Large intestine (tissue), 3 donors: Measurements from ENCODE around the gene CATSPERZ. TPM values are rescaled to one million over a fixed set of nuclear protein-coding genes. Genes with fewer than 3 reads are reported as not detected.

Experiments
- DNase-seq, 2 donors: peaks; one replicate each; pipeline versions ENCODE4 v3.0.0 to v3.0.0-alpha.2; 2013
- H3K27ac ChIP-seq: one replicate; pipeline ENCODE4 v1.5.1; 2013; ENCODE audit warnings: low read length
- H3K27me3 ChIP-seq: 2 replicates; pipeline ENCODE4 v1.6.1; 2013; ENCODE audit warnings: low read length; ENCODE audit not compliant: control insufficient read depth, insufficient read depth
- H3K36me3 ChIP-seq: 2 replicates; pipeline ENCODE4 v1.6.1; 2013; ENCODE audit warnings: low read length; ENCODE audit not compliant: control insufficient read depth, insufficient read depth
- H3K4me1 ChIP-seq: one replicate; pipeline ENCODE4 v1.6.1; 2013; ENCODE audit warnings: low read length; ENCODE audit not compliant: control insufficient read depth, insufficient read depth
- H3K4me3 ChIP-seq: one replicate; pipeline ENCODE4 v1.5.1; 2013; ENCODE audit warnings: low read length
- H3K9me3 ChIP-seq: one replicate; pipeline ENCODE4 v1.6.1; 2013; ENCODE audit warnings: mild to moderate bottlenecking, low read depth, low read length, moderate library complexity; ENCODE audit not compliant: control insufficient read depth
- WGBS: methylation state at CpG from one replicate; pipeline ENCODE4 v1.1.5; 2013; ENCODE audit warnings: low lambda C conversion rate; ENCODE audit not compliant: insufficient coverage; 5-methylcytosine and 5-hydroxymethylcytosine counted together
- polyA plus RNA-seq: library from polyadenylated mRNA; unstranded; fragments of 120-200 nt; gene quantifications from one replicate; pipeline ENCODE4 v1.2.1, GENCODE V29; 2013

The CATSPERZ gene
- polyA plus RNA-seq, 1 donor, result 0.15 TPM

DNA sequence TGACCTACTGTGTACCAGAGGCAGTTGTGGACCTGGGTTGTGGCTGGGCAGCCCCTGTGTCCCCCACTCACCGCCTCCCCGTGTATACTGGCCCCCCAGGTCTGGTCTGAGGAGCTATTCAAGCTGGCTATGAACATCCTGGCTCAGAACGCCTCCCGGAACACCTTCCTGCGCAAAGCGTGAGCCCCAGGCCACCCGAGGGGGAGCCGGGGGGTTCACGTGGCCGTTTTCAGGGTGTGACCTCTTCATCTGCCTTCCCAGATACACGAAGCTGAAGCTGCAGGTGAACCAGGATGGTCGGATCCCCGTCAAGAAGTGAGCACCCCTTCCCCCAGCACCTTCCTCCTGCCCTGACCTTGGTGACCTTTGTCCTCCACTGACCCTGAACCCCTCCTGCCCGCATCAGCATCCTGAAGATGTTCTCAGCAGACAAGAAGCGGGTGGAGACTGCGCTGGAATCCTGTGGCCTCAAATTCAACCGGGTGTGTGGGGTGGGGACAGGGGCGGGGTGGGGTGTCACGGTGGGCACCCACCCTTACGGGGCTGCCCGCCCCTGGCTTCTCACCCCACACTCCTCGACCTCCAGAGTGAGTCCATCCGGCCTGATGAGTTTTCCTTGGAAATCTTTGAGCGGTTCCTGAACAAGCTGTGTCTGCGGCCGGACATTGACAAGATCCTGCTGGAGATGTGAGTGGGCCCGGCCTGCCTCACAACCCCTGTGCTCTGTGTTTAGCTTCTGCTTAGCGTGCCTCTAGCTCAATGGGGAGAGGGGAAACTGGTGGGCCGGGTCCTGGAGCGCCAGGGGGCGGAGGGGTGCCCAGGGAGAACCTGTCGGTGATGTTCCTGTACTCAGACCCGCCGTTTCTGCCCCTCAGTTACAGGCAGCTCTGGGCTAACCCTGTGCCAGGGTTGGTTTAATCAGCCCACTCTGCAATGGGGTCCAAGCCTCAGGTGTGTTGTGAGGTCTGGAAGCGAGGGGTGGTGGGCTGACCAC is 44.7 kb upstream of the CATSPERZ start:
- H3K4me3 ChIP-seq, result no peak overlapping the region
- no CpG with 5 or more reads among the region's 35 CpGs for WGBS
- no peaks in the 10 kb centered on the region for H3K9me3 ChIP-seq
- H3K27me3 ChIP-seq, result no peaks in the 10 kb centered on the region
- H3K27ac ChIP-seq, result no peak overlapping the region
- H3K4me1 ChIP-seq, result peaks cover 28% of the 10 kb centered on the region
- peaks cover 69% of the 10 kb centered on the region for H3K36me3 ChIP-seq
- no peak for DNase-seq

DNA sequence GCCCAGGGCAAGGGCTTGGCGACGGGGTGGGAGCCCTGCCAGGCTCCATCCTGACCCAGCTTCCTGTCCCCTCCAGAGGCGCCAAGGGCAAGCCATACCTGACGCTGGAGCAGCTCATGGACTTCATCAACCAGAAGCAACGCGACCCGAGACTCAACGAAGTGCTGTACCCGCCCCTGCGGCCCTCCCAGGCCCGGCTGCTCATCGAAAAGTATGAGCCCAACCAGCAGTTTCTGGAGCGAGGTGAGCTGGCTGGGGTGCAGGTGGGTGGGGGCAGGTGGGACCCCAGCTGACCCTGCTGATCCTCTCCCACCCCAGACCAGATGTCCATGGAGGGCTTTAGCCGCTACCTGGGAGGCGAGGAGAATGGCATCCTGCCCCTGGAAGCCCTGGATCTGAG is 43.9 kb upstream of the CATSPERZ start:
- Histone ChIP-seq H3K36me3 (peaks cover 76% of the 10 kb centered on the region), H3K9me3 (no peaks in the 10 kb centered on the region), H3K4me3 (no peak overlapping the region), H3K4me1 (peaks cover 21% of the 10 kb centered on the region), H3K27ac (no peak overlapping the region), H3K27me3 (no peaks in the 10 kb centered on the region)
- no peak for DNase-seq
- no CpG with 5 or more reads among the region's 15 CpGs for WGBS

DNA sequence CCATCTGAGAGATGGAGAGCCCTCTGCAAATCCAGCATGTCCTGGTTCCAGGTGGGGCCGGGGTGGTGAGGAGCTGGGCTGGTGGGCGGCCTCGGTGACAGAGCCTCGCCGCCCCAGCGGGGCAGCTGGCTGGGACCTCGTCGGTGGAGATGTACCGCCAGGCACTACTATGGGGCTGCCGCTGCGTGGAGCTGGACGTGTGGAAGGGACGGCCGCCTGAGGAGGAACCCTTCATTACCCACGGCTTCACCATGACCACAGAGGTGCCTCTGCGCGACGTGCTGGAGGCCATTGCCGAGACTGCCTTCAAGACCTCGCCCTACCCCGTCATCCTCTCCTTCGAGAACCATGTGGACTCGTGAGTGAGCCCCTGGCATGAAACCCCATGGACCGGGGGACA is 41.8 kb upstream of the CATSPERZ start:
- DNase-seq, result no peak
- Histone ChIP-seq H3K9me3 (no peaks in the 10 kb centered on the region), H3K4me3 (no peak overlapping the region), H3K27ac (no peak overlapping the region), H3K4me1 (peaks cover 14% of the 10 kb centered on the region), H3K27me3 (no peaks in the 10 kb centered on the region), H3K36me3 (peaks cover 93% of the 10 kb centered on the region)
- WGBS, result no CpG with 5 or more reads among the region's 24 CpGs

DNA sequence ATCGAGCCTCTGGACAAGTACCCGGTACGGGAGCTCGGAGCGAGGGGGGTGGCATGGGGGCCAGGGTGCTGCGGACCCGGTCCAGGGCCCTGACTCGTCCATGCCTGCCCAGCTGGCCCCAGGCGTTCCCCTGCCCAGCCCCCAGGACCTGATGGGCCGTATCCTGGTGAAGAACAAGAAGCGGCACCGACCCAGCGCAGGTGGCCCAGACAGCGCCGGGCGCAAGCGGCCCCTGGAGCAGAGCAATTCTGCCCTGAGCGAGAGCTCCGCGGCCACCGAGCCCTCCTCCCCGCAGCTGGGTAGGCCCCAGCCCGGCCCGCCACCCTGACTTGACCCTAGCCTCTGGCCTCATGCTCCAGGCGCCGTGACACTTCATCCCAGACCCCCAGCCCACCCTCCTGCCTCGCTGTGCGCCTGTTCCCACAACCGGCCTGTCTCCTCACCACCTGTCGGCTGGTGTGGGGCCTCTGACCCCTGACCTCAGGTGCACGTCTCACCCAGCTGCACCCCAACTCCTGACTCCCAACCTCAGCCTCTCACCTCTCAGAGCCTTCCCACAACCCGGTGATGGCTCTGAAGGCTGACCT is 41.1 kb upstream of the CATSPERZ start:
- H3K36me3 ChIP-seq, result peaks cover 94% of the 10 kb centered on the region
- no CpG with 5 or more reads among the region's 32 CpGs for WGBS

DNA sequence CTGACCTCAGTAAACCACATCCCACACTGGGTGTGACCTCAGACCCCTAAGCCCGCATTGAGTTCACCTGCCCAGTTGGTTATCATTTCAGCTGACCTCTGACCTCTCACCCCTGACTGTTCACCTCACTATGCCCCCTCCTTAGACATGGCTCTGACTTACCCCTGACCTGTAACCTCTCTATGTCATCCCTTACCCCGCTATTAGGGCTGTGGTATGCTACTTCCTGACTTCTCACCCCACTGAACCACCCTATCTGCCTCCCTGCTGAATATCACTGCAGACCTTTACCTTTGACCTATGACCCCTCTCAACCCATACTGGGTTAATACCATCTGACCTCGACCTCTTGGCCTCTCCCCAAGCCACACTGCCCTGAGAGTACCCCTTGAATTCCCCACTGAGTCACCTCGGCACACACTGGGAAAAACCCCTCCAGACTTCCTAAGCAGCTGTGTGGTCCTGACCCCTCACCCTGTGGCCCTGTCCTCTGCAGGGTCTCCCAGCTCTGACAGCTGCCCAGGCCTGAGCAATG is 40.6 kb upstream of the CATSPERZ start:
- DNase-seq, result no peak
- Histone ChIP-seq H3K27me3 (no peaks in the 10 kb centered on the region), H3K4me3 (no peak overlapping the region), H3K27ac (no peak overlapping the region), H3K4me1 (peaks cover 5% of the 10 kb centered on the region), H3K9me3 (no peaks in the 10 kb centered on the region), H3K36me3 (peaks cover 94% of the 10 kb centered on the region)
- no CpG with 5 or more reads among the region's 4 CpGs for WGBS

More for the DNA sequence above, 41.1 kb upstream of the CATSPERZ start:
- H3K9me3 ChIP-seq, result no peaks in the 10 kb centered on the region
- H3K4me1 ChIP-seq, result peaks cover 9% of the 10 kb centered on the region
- H3K4me3 ChIP-seq, result no peak overlapping the region
- no peak for DNase-seq
- no peaks in the 10 kb centered on the region for H3K27me3 ChIP-seq
- H3K27ac ChIP-seq, result no peak overlapping the region

DNA sequence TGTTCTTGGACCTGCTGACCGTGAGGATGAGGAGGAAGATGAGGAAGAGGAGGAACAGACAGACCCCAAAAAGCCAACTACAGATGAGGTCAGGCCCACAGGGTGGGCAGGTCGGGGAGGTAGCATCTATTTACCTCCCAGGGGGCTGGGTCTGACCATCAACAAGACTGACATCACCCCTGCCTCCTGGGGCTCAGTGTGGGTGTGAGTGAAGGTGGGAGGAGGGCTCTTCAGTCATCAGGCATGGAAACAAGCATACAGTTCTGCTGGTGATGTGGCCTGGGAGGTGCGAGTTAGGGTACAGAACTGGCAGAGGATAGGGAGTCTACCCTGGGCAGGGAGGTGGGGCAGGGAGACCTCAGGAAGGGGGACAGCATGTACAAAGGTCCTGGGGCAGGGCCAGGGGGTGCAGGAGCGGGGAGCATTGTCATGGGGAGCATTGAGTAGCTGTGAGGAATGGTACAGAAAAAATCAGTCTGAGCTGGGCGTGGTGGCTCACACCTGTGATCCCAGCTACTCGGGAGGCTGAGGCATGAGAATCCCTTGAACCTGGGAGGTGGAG is 39.9 kb upstream of the CATSPERZ start:
- Histone ChIP-seq H3K9me3 (no peaks in the 10 kb centered on the region), H3K36me3 (peaks cover 93% of the 10 kb centered on the region), H3K4me1 (peaks cover 5% of the 10 kb centered on the region), H3K27ac (no peak overlapping the region), H3K4me3 (no peak overlapping the region), H3K27me3 (no peaks in the 10 kb centered on the region)
- WGBS, result no CpG with 5 or more reads among the region's 6 CpGs
- no peak for DNase-seq

DNA sequence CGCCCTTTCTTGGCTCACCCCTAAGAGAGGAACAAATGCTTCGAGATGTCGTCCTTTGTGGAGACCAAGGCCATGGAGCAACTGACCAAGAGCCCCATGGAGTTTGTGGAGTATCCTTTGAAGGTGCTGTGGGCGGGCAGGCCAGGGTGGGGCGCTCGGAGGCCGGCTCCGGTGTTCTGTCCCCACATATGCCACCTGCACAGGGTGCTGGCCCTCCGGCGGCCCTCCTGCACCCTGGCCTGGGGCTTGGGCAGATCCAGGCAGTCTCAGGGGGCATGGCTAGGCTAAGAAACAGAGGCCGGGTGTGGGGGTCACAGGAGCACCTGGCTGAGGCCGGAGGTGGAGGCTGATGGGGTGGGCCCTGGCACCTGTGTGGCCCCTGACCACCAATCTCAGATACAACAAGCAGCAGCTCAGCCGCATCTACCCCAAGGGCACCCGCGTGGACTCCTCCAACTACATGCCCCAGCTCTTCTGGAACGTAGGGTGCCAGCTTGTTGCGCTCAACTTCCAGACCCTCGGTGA is 38.5 kb upstream of the CATSPERZ start:
- peaks cover 5% of the 10 kb centered on the region for H3K4me1 ChIP-seq
- no peak for DNase-seq
- no peak overlapping the region for H3K4me3 ChIP-seq
- H3K27me3 ChIP-seq, result no peaks in the 10 kb centered on the region
- H3K36me3 ChIP-seq, result peaks cover 93% of the 10 kb centered on the region
- H3K9me3 ChIP-seq, result no peaks in the 10 kb centered on the region
- H3K27ac ChIP-seq, result no peak overlapping the region
- WGBS, result no CpG with 5 or more reads among the region's 18 CpGs

DNA sequence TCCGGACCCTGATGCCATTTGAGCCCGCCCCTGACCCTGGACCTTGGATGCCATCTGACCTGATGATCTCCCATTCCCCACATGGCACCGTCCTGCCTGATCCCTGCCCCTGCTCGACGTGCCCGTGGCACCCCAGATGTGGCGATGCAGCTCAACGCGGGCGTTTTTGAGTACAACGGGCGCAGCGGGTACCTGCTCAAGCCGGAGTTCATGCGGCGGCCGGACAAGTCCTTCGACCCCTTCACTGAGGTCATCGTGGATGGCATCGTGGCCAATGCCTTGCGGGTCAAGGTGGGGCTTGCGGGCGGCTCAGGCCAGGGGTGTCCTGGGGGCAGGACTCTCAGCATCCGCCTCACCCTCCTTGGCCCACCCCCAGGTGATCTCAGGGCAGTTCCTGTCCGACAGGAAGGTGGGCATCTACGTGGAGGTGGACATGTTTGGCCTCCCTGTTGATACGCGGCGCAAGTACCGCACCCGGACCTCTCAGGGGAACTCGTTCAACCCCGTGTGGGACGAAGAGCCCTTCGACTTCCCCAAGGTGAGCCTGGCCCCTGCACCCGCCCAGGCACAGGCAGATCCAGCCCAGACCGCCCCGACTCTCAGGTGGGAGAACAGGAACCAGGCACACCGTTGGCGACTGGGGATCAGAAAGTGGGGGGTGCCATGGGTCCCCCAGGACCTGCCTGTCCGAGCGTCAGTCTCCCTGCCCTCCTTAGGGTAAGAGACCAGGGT is 37.7 kb upstream of the CATSPERZ start:
- WGBS, result no CpG with 5 or more reads among the region's 42 CpGs
- no peaks in the 10 kb centered on the region for H3K9me3 ChIP-seq
- H3K27me3 ChIP-seq, result no peaks in the 10 kb centered on the region
- peaks cover 92% of the 10 kb centered on the region for H3K36me3 ChIP-seq
- DNase-seq, result no peak
- H3K4me1 ChIP-seq, result peaks cover 5% of the 10 kb centered on the region
- H3K27ac ChIP-seq, result no peak overlapping the region
- no peak overlapping the region for H3K4me3 ChIP-seq

DNA sequence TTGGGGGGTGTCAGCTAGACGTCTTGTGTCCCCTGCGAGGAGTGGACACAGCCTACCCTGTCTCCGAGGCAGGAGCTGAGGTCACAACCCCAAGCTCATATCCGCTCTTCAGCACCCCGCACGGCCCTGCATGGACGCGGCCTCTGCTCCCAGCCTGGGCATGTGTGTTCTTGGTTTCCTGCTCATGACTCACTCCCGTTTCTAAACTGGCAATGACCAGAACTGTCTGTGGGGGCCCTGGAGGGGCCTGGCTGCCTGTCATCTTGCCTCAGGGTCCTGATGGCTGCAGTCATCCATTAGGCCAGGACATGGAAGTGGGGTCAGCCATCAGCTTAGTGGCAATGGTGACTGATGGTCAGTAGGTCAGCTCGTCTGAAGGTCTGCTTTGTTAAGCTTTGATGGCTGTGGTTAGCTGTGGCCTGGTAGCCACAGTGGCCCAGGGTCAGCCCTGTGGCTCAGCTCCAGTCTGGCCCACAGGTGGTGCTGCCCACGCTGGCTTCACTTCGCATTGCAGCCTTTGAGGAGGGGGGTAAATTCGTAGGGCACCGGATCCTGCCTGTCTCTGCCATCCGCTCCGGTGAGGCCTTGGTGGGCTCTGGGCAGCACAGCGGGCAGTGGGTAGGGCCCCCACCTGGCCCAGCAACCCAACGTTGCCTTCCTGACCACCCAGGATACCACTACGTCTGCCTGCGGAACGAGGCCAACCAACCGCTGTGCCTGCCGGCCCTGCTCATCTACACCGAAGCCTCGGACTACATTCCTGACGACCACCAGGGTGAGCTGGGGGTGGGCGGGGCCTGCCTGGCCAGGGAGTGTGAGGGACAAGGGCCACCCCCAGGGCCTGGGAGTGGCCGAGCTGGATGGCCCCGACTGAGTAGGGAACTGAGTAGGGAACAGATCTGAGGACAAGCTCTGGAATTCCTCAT is 36.9 kb upstream of the CATSPERZ start:
- H3K36me3 ChIP-seq, result peaks cover 94% of the 10 kb centered on the region
- WGBS, result 80% methylated on average over 2 of the region's 29 CpGs
- no peak for DNase-seq
- no peak overlapping the region for H3K27ac ChIP-seq
- H3K4me1 ChIP-seq, result peaks cover 13% of the 10 kb centered on the region
- no peak overlapping the region for H3K4me3 ChIP-seq
- no peaks in the 10 kb centered on the region for H3K9me3 ChIP-seq
- no peaks in the 10 kb centered on the region for H3K27me3 ChIP-seq
